GM19351 (cell line): Measurements from ENCODE around the gene MKNK1.
A peak's percentile ranks its signal among the peaks of the same experiment; 100 is the strongest.

Source experiments
- ATAC-seq: cut with Tn5 transposase; IDR thresholded peaks from one replicate; pipeline ENCODE4 v1.9.1; 2021; ENCODE audit warnings: mild to moderate bottlenecking, moderate library complexity; ENCODE audit not compliant: unreplicated experiment

MKNK1 gene

DNA sequence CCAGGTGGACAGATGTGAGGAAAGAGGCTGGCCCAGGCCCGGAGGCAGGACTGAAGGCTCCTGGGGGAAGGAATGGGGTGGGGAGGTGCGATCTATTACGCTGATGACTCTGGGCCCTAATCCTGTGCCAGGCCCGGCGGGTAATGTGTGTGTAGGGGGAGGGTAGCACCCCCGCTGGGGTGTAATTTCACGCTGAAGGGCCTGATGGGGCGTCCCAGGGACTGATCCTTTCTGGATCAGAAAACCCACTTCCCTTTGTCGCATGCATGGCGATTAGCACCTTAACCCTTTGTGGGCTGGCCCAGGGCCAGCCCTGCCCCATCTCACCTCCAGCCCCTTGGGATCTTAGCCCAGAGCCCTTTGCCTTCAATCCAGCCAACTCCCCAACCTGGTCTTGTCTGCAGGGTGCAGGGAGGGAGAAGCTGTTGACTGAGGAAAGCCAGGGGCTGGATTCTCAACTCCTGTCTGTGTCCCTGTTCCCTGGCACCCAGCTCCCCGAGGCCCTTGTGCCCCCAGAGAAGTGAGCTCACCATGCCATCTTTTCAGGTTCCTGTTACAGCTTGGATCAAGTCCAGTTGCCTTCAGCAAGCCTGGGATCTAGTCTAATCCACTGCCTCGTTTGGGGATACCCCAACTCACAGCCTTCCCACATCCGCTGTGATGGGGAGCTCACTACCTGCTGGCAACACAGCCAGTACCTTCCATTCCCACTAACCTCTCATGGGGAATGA is 78.7 kb downstream of the MKNK1 start:
- ATAC-seq = no peak

DNA sequence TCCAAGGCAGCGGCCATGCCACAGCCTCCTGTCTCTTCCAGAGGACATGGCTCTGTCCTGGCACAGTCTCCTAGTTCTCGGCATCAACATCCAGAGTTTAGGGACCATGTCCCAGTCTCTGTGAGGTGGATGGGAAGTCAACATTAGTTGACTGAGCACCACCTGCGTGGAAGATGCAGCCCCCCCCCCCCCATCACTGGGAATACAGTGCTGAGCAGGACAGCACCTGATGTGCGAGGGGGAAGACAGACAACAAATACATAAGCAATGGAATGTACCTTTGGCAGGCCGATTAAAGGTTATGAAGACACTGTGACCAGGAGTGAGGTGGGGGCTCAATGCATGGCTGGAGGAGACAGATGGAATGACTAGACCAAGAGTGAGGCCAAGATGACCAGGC is 79.2 kb downstream of the MKNK1 start:
- no peak for ATAC-seq

DNA sequence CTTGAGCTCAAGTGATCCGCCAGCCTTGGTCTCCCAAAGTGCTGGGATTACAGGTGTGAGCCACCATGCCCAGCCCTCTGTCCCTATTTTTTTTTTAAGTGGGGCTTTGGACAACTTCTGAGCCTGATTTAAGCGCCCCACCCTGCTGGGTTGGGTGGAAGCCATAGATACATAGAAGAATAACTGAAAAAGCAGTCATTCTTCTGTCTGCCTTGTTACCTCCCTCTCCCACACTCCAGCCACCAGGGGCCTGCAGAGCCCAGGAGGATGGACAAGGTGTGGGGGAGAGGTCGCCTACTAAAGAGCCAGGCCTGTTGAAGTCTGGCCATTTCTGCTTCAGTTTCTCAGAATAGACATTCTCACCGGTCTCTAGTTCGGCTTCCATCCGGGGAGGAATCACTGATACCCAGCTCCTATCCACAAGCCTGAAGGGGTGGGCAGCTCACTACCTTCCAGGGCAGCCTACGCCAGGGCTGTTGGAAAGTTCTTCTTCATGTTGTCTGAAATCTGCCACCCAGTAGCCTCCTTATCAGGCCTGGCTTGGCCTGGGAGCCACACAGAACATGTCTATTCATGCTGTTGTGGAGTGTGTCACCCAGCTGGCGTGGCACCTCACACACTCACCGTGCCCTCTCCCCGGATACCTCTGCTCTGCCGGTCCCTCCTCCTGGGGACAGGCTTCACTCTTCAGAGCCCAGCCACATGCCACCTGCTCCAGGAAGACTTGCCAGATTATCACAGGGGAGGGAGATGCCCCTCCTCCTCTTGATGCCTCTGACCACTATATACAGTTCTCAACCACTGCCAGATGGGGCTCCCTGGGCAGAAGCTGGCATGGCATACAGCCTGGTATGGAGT is 80.3 kb downstream of the MKNK1 start:
- ATAC-seq = no peak

DNA sequence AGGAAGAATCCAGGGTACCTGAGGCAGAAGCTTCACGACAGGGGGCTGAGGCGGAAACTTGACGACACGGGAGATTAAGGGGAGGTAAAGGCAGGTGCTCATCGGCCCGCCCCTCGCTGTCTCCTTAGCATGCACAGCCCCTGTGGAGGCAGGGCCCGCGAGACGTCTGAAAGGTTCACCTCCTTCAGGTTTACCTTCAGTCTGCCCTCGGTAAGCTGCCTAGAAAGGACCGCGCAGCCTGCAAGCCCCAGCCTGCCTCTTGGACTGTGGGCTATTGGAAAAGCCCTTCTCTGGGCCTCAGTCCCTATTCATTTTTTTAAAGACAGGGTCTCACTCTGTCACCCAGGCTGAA is 81.1 kb downstream of the MKNK1 start:
- ATAC-seq = no peak

DNA sequence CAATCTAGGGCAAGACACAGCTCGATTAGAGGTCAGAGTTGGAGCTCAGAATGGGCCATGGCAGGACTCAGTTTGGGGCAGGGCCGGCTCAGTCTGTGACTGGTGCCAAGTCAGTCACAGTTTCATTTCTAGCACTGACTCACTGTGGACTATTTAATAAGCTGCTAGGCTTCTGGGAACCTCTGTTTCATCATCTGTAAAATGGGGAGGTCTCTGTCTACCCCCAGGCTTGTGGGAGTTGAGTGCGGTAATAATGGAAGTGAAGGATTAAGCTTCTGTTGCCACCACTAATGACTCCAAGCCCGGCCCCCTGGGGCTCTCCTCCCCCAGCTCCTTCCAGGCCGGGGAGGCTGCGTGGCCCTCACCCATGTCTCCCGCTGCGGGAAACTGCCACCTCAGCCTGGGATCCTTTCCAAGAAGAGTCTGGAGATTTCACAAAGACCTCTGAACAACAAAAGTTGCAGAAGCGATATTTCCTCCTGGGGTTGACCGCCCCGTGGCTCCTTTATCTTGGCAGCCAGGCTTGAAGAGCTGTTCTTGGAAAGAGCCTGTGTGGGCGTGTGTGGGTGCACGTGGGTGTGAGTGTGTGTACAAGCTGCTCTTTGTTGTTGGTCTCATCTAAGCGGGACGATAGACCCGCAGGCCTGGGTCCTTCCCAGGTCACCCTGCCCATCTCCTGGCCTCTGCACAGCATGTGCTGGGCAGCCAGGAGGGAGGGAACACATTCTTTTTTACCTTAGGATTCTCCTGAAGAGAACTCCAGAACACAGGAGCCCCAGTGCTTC is 81.7 kb downstream of the MKNK1 start:
- peak; percentile 76 for ATAC-seq

DNA sequence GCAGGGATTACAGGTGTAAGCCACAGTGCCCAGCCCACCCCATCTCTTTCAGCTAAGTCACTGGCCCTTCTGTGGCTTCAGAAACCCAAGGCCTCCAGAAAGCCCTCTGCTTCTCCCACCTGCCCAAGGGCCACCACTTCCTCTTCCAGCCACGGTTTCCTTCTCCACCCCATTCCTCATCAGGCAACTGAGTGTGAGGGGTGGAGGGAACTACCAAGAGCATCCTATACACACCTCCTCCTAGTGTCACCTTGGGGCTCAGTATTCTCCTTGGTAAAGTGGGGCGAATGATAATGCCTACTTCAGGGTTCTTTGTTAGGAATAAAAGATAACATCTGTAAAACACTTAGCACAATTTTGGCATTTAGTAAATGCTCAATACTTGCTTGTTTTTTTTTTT is 82.7 kb downstream of the MKNK1 start:
- no peak for ATAC-seq

DNA sequence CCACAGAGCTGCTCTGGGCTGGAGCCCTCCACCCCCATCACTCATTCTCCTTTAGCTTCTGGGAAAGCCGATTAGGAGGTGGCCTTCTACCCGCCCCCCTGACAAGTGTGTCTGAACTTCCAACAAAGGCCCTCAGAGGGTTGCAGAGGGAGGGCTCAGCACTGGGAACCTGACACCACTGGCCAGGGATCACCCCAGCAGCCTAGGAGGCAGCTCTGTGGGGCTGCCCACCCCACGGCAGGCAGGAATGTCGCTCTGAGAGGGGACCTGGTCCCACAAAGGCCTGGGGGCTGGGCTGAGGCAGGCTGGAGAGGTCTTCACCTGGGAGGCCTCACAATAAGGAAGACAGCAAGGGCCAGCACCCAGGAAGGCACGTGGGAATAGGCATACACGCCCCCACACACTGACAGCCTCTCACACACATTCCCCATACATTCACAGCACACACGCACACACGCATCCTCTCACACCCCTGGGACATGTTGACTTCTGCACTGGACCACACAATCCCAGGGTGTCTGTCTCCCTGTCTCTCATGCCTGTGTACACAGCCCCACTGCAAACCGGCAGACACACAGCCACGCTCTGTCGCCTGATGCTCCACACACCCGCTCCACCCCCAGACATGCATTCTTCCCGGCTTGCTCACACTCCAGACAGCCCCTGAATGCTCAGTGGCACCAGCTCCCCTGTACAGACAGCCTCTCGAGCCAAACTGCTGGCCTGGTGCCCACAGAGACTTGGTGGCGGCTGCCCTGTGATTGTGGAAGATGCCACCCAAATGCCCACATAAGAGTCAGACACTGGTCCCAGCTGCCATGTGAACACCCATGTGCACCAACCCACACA is 83.8 kb downstream of the MKNK1 start:
- ATAC-seq = no peak

DNA sequence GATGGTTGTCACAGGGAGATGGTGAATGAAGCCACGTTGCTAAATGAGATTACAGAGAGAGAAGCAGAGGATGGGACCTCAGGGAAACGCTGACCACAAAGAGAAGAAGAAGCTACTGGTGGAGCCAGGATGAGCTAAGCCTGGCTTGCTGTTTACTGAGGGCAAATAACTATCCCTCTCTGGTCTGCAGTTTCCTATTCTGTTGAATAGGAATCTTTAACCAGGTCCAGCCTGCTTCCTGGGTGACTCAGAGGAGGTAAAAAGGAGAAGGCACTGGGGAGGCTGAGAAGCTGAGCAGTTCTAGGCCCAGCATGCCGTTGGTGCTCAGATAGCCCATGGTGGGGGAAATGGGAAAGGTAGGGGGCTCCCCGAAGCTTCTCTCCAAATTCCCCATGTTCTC is 84.9 kb downstream of the MKNK1 start:
- no peak for ATAC-seq

DNA sequence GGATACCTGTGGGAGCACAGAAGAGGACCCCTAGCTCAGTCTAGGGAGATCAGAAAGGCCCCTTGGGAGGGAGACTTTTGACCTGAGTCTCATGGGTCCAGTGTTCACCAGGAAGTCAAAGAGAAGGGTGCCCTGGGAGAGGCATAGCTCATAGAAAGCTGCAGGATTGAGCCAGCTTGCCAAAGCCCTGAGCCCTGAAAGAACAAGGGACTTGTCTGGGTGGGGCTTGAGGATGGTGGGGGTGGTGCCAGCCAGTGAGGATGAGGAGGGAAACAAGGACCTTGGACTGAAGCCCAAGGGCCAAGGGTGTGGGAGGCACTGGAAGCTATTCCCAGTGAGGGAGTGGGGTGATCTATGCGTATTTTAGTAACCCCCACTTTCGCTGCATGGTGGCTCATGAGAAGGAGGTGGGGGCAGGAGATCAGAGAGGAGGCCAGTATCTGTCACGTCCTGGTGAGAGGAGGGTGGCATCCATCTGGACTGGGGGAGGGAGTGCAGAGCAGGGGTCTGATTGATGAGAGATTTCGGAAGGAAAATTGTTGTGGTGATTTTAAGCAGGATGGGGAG is 86.1 kb downstream of the MKNK1 start:
- no peak for ATAC-seq

DNA sequence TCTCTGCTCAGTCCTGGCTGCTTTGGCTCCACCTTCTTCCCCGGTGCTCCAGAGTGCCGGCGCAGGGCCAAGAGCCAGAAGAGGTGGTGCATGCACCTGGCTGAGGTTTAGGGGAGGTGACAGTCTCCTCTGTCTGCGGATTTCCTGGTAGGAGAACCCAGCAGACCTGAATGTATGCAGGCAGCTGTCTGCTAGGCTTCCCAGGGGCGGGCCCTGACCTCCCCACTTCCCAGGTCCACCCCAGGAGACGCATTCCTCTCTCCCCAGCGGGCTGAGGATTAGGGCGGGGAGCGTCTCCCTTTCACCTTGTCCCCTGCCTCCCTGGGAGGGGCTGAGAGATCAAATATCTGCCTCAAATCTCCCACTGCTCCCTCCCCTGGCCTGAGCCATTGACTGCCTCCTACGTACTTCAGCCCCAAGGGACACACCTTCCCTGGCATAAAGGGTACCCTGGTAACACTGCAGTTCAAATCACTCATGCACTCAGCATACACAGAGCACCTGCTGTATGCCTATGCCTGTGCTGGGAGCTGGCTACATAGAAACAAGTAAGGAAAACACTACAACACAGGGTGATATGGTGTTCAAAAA is 87.0 kb downstream of the MKNK1 start:
- ATAC-seq = no peak

DNA sequence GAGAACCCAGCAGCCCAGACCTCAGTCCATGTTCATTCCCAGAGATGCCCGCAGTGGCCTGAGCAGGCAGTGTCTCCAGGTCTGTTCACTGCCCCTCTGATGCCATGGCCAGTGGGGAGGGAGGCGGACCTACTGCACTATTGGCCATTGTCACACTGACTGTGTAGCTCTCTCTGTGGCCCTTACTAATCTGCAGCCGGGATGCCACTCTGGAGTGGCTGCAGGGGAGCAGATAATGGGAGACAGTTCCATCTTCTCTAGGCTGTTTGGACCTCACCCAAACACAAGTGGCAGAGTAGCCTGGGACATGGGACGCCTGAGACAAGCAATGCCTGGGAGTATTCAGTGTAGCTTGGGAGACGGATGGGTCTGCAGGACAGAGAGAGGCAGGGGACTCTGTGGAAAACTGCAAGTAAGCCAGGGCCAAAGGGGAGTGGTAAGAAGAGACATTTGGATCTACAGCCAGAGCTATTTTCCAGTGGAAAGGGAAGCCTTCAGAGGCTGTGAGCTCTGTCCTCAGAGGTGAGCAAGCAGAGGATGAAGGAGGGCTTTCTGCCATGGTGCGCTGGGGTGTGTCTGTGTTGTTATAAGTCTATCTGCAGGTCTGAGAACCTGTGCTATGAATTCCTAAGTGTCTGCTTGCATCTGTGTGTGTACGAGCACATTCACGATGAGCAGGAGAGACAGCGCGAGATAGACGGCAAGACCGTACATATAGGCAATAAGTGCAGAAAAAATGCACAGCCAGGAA is 87.7 kb downstream of the MKNK1 start:
- ATAC-seq = no peak

DNA sequence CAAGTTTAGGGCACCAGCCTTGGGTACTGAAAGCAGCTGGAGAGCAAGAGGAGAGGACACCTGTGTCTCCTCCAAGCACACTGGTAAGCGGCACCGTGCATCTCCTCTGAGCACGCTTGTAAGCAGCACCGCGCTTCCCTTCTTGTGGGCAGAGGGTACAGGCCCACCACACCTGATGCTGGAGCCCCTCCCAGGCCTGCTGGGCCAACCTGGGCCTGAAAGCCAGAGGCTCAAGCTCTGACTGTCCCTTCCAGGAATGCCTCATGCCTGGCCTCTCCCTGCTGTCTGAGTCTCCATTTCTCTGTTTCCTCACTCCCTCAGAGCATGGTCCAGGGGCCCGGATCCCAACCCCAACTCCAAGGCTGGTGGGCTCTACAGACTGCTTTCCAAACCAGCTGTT is 88.5 kb downstream of the MKNK1 start:
- ATAC-seq = no peak

DNA sequence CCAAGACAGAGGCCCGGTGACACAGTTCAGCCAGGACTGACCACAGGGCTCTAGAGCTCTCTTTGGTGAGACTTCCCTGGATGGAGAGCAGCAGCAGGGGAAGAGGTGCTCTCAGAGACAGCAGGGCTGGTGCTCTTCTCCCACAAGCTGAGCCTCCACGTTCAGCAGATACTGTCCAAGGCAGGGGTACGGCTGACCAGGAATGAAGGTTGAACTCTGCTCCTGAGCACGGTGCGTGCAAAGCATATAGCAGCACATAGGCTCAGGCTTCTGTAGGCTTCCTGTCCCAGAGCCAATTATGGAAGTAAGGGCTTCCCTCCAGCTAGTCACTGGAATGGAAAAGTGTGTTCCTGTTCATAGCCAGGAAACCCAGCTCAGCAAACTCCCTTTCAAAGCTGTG is 90.5 kb downstream of the MKNK1 start:
- ATAC-seq = no peak

DNA sequence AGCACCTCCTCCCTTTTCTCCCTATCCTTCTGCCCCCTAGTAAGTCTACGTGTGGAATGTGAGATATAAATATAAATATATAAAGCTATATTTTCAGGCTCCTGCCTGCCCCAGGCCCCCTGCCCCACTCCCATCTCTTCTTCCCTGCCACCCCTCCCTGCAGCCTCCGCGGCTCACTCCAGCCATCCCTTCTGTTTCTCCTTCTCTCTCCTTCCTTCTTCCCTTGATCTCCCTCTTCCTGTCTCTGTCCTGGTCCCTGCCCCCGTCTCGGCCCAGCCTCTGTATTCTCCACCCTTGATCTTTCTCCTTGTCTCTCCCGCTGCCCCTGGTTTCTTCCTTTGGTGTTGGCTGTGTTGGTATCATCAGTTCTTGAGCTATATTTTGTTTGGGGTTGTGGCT is 91.3 kb downstream of the MKNK1 start:
- ATAC-seq = no peak

DNA sequence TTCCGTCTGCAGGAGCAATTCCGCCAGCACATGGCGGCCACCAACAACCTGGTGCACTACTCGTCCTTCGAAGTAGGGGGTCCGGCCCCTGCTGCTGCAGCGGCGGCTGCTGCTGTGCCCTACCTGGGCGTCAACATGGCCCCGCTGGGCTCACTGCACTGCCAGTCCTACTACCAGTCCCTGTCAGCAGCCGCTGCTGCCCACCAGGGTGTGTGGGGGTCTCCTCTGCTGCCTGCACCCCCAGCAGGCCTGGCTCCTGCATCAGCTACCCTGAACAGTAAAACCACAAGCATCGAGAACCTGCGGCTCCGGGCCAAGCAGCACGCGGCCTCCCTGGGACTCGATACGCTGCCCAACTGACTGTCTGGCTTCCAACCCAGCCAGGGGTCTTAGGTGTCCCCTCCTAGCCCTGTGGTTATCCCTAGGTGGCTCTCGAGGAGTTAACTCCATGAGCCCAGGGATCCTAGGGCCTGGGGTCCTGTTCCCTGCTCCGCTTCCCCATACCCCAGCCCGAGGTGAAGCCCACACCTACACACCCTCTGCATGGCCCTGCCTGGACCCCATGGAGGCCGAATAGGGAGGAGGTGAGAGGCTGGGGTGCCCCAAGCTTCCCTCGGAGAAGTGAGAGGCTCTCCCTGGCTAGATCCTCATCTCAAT is 91.8 kb downstream of the MKNK1 start:
- ATAC-seq = no peak

DNA sequence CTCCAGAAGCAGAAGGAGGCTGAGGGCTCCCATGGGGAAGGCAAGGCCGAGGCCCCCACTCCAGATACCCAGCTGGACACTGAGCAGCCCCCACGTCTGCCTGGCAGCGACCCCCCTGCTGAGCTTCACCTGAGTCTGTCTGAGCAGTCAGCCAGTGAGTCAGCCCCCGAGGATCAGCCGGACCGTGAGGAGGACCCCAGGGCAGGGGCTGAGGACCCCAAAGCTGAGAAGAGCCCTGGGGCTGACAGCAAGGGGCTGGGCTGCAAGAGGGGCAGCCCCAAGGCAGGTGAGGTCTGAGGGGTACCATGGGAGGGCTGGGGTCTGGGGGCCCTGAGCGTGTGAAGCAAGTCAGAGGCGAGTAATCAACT is 93.1 kb downstream of the MKNK1 start:
- ATAC-seq = no peak

DNA sequence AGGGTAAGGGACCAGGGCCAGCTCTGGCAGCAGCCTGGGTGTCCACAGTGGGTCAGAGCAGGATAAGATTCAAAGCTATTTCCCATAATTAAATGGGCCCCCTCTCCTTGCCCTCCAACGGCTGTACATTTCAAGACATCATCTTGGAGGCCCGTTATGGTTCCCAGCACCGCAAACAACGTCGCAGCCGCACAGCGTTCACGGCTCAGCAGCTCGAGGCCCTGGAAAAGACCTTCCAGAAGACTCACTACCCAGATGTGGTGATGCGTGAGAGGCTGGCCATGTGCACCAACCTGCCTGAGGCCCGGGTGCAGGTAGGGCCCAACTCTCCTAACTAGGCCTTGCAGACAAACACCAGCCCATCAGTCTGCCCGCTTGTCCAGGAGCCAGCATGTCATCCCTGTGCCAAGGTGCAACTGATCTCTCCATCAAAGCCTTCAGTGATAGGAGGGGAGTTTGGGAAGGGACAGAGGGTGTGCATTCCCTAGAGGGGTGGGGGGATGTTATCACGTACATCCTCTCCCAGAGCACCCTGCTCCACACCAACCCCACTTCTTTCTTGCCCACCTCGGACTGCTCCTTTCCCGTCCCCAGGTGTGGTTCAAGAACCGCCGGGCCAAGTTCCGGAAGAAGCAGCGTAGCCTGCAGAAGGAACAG is 93.6 kb downstream of the MKNK1 start:
- no peak for ATAC-seq

DNA sequence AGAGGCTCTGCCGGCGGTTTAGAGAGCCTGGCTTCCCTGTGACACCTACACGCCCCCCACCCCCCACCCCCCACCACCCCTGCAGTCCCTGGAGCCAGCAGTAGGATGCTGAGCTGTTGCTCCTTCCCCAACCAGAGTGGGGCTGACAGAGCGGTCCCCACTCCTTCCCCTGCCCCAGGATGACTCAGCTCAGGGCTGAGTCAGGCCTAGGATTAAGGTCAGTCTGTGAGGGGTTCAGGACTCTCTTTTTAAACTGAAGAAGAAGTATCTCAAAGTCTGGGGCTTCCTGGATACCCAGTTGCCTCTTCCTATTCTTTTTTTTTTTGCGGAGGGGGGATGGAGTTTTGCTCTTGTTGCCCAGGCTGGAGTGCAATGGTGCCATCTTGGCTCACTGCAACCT is 95.3 kb downstream of the MKNK1 start:
- no peak for ATAC-seq
